Measurements from ENCODE around the gene TRIM44.

- TF ChIP-seq EZH2phosphoT487 (IDR thresholded peaks at IDR 0.05; ENCODE audit: borderline replicate concordance) (no peak), CTCF (conservative IDR thresholded peaks at IDR 0.05; ENCODE audit: low read length) (peak; percentile 95)
Measured at GRCh38 chr11:35615921-35616900, 46.4 kb upstream of the TRIM44 start.

Data from Loucy (cell line).